Peyer's patch (tissue), 4 donors: ENCODE measurements around the gene USP6NL. TPM values are rescaled to one million over a fixed set of nuclear protein-coding genes. Genes with fewer than 3 reads are reported as not detected.

ENCODE experiments used
- DNase-seq, 3 donors: peaks; one replicate each; pipeline ENCODE4 v3.0.0-alpha.2; 2017 to 2019
- H3K27ac ChIP-seq, 4 donors: fragments of 200-600 bp; sonication (generic); one replicate each; pipeline ENCODE4 v1.5.1; 2016 to 2019
- H3K27me3 ChIP-seq, 2 donors: fragments of 200-600 bp; sonication (generic); one replicate each; pipeline ENCODE4 v1.5.1; 2019
- H3K36me3 ChIP-seq, 3 donors: fragments of 200-600 bp; sonication (generic); one replicate each; pipeline ENCODE4 v1.5.1; 2016 to 2019
- H3K4me1 ChIP-seq, 4 donors: fragments of 200-600 bp; sonication (generic); one replicate each; pipeline ENCODE4 v1.5.1; 2016 to 2019
- H3K4me3 ChIP-seq, 4 donors: fragments of 200-600 bp; sonication (generic); 1 replicate in 3 of 4; 2 replicates in 1 of 4; pipeline ENCODE4 v1.5.1; 2016 to 2019; ENCODE audit warnings: mild to moderate bottlenecking in 1 of 4
- H3K9me3 ChIP-seq, 4 donors: fragments of 200-600 bp; sonication (generic); one replicate each; pipeline ENCODE4 v1.5.1; 2016 to 2019; ENCODE audit warnings: mild to moderate bottlenecking in 1 of 4
- CTCF ChIP-seq, 6 experiments: fragments of 450-650 bp in 4 of 6; fragments of 200-600 bp in 2 of 6; sonication (generic) in 1 of 6; IDR thresholded peaks; one replicate each; pipeline ENCODE4 v1.5.1; 2017 to 2019; ENCODE audit warnings: antibody characterized with exemption in 6 of 6, mild to moderate bottlenecking in 3 of 6, moderate library complexity in 1 of 6
- POLR2A ChIP-seq, 2 donors: fragments of 450-650 bp; IDR thresholded peaks; one replicate each; pipeline ENCODE4 v1.5.1; 2017; ENCODE audit warnings: antibody characterized with exemption in 2 of 2, mild to moderate bottlenecking in 2 of 2, moderate library complexity in 2 of 2
- total RNA-seq, 4 donors: library from RNA; depleted of rRNA; stranded (reverse); fragments of >200 nt; gene quantifications; one replicate each; pipeline ENCODE4 v1.1.0, GENCODE V29; 2016

Gene USP6NL
- total RNA-seq, 4 donors from 2014 or later, result 15.0 to 52.8 (median 19.3) TPM

- no peak for TF ChIP-seq CTCF (IDR thresholded peaks at IDR 0.05)
- Histone ChIP-seq H3K4me1 (no peaks in the 10 kb centered on the region), H3K9me3 (no peaks in the 10 kb centered on the region), H3K4me3 (no peak overlapping the region), H3K36me3 (no peaks in the 10 kb centered on the region), H3K27me3 (no peaks in the 10 kb centered on the region), H3K27ac (no peak overlapping the region)
- DNase-seq, result no peak
These were observed 167.8 kb downstream of the USP6NL start for GRCh38 chr10:11443468-11444154.

- TF ChIP-seq CTCF (IDR thresholded peaks at IDR 0.05) (no peak), POLR2A (IDR thresholded peaks at IDR 0.05) (no peak)
- DNase-seq, result no peak
- H3K27ac ChIP-seq, result no peak overlapping the region
These were observed 169.3 kb downstream of the USP6NL start for GRCh38 chr10:11442001-11442773.

GRCh38 chr10:11441151-11441535, 170.3 kb downstream of the USP6NL start:
- Histone ChIP-seq H3K9me3 (no peaks in the 10 kb centered on the region), H3K27me3 (no peaks in the 10 kb centered on the region), H3K4me1 (no peaks in the 10 kb centered on the region), H3K36me3 (no peaks in the 10 kb centered on the region), H3K4me3 (no peak overlapping the region), H3K27ac (no peak overlapping the region)
- DNase-seq, result no peak
- TF ChIP-seq CTCF (IDR thresholded peaks at IDR 0.05) (no peak), POLR2A (IDR thresholded peaks at IDR 0.05) (no peak)

More at GRCh38 chr10:11442001-11442773, 169.3 kb downstream of the USP6NL start:
- no peak overlapping the region for H3K4me3 ChIP-seq
- no peaks in the 10 kb centered on the region for H3K36me3 ChIP-seq
- H3K27me3 ChIP-seq, result no peaks in the 10 kb centered on the region
- no peaks in the 10 kb centered on the region for H3K4me1 ChIP-seq
- H3K9me3 ChIP-seq, result no peaks in the 10 kb centered on the region

- no peaks in the 10 kb centered on the region for H3K9me3 ChIP-seq
- no peaks in the 10 kb centered on the region for H3K27me3 ChIP-seq
- TF ChIP-seq POLR2A (IDR thresholded peaks at IDR 0.05) (no peak), CTCF (IDR thresholded peaks at IDR 0.05) (no peak)
- H3K27ac ChIP-seq, result no peak overlapping the region
- no peak overlapping the region for H3K4me3 ChIP-seq
- H3K4me1 ChIP-seq, result no peaks in the 10 kb centered on the region
- DNase-seq, result no peak
- H3K36me3 ChIP-seq, result no peaks in the 10 kb centered on the region
These were observed 170.9 kb downstream of the USP6NL start for GRCh38 chr10:11440250-11441150.

GRCh38 chr10:11439523-11440053, 171.9 kb downstream of the USP6NL start:
- TF ChIP-seq POLR2A (IDR thresholded peaks at IDR 0.05) (no peak), CTCF (IDR thresholded peaks at IDR 0.05) (no peak)
- Histone ChIP-seq H3K9me3 (no peaks in the 10 kb centered on the region), H3K27me3 (no peaks in the 10 kb centered on the region), H3K4me1 (no peaks in the 10 kb centered on the region), H3K36me3 (no peaks in the 10 kb centered on the region), H3K27ac (no peak overlapping the region), H3K4me3 (no peak overlapping the region)
- DNase-seq, result no peak
